CD4-positive, alpha-beta memory T cell (primary cell): ENCODE data around the gene LDHA. TPM values are rescaled to one million over a fixed set of nuclear protein-coding genes. Genes with fewer than 3 reads are reported as not detected.

Experiments used
- microRNA-seq: library from miRNA; unstranded; fragments of <30 nt; microRNA quantifications from one replicate; pipeline ENCODE4 v1.2.0, GENCODE V29; 2021; ENCODE audit warnings: borderline replicate concordance, borderline number of aligned reads, borderline microRNAs expressed, mixed read lengths
- polyA plus RNA-seq, 2 donors: library from polyadenylated mRNA; unstranded; fragments of 300-500 nt; fragmentation: Illumina TruSeq; gene quantifications; one replicate each; pipeline ENCODE4 v1.2.3, GENCODE V29; 2021
- total RNA-seq, 2 experiments: library from RNA; stranded (reverse); gene quantifications; one replicate each; pipeline ENCODE4 v1.2.3, GENCODE V29; 2021

LDHA gene
- total and polyA plus RNA-seq, 4 experiments from 2014 or later = 131 to 720 (median 346) TPM

Small RNA genes lying within 50 kb of the gene (microRNA-seq; reads per million reads assigned to microRNA genes)
- not detected for gene MIR3159

Other genes starting within 250 kb of the LDHA start
- not detected for gene MRGPRX4, start 221.7 kb upstream of the LDHA start, total RNA-seq
- gene MRGPRX4, start 221.7 kb upstream of the LDHA start, polyA plus RNA-seq = not detected
- gene SAA4, start 157.8 kb upstream of the LDHA start, total RNA-seq = not detected
- gene SAA4, start 157.8 kb upstream of the LDHA start, polyA plus RNA-seq = not detected
- gene SAA2, start 145.9 kb upstream of the LDHA start, total RNA-seq = not detected
- gene SAA2, start 145.9 kb upstream of the LDHA start, polyA plus RNA-seq = not detected
- not detected for gene SAA1, start 128.3 kb upstream of the LDHA start, total RNA-seq
- gene SAA1, start 128.3 kb upstream of the LDHA start, polyA plus RNA-seq = not detected
- 10 to 100 TPM; 22.1 to 23.7 TPM for gene HPS5, start 72.4 kb upstream of the LDHA start, total RNA-seq
- gene HPS5, start 72.4 kb upstream of the LDHA start, polyA plus RNA-seq = 10 to 100 TPM; 14.2 to 15.1 TPM
- 10 to 100 TPM; 60.1 to 61.6 TPM for gene GTF2H1, start 72.0 kb upstream of the LDHA start, total RNA-seq
- gene GTF2H1, start 72.0 kb upstream of the LDHA start, polyA plus RNA-seq = 10 to 100 TPM; 31.8 to 41.6 TPM
- not detected for gene LDHC, start 17.8 kb downstream of the LDHA start, total RNA-seq
- gene LDHC, start 17.8 kb downstream of the LDHA start, polyA plus RNA-seq = not detected
- under 1 TPM; 0.20 to 0.42 TPM for gene LDHAL6A, start 61.3 kb downstream of the LDHA start, total RNA-seq
- gene LDHAL6A, start 61.3 kb downstream of the LDHA start, polyA plus RNA-seq = not detected
- 10 to 100 TPM; 40.0 to 41.2 TPM for gene TSG101, start 132.4 kb downstream of the LDHA start, total RNA-seq
- gene TSG101, start 132.4 kb downstream of the LDHA start, polyA plus RNA-seq = 10 to 100 TPM; 59.4 to 64.2 TPM
- 10 to 100 TPM; 10.6 to 10.7 TPM for gene UEVLD, start 194.2 kb downstream of the LDHA start, total RNA-seq
- 10 to 100 TPM in 1 of 2 donors, 1 to 10 TPM in 1; 9.1 to 10.2 TPM for gene UEVLD, start 194.2 kb downstream of the LDHA start, polyA plus RNA-seq
- gene MISFA, start 205.2 kb downstream of the LDHA start, total RNA-seq = under 1 TPM in 1 of 2 experiments, not detected in 1; 0.69 TPM
- gene MISFA, start 205.2 kb downstream of the LDHA start, polyA plus RNA-seq = under 1 TPM in 1 of 2 donors, not detected in 1; 0.47 TPM
- gene SPTY2D1, start 239.8 kb downstream of the LDHA start, total RNA-seq = 10 to 100 TPM; 23.0 to 25.2 TPM
- 10 to 100 TPM in 1 of 2 donors, 1 to 10 TPM in 1; 5.1 to 12.6 TPM for gene SPTY2D1, start 239.8 kb downstream of the LDHA start, polyA plus RNA-seq